Measurements from ENCODE around the gene PLD6. TPM values are rescaled to one million over a fixed set of nuclear protein-coding genes. Genes with fewer than 3 reads are reported as not detected.

The PLD6 gene
- total RNA-seq, 1 experiment from 2014 or later: 1.2 TPM

DNA sequence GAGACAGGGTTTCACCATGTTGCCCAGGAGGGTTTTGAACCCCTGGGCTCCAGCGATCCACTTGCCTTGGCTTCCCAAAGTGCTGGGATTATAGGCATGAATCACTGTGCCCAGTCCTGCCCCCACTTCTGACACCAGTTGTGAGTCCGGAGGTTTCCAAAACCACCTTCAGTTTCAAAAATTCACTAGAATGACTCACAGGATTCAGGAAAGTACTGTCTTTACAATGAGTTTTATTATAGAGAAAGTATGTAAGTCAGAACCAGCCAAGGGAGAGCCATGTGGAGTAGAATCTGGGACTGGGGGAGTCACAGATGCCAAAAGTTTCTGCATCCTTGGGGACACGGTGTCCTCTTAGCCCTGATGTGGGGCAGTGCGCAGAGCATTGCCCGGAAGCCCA, 55.1 kb downstream of the PLD6 start:
- ChIA-PET CTCF (interaction anchor here (1.0 kb wide), 1 partner anchor 9 kb away, joined by 6 read pairs; no protein-coding TSS in a partner anchor), POLR2A (no interaction called here)
- H3K4me1 Mint-ChIP-seq: no peaks in the 10 kb centered on the region
- TF ChIP-seq SOX15 (CRISPR knock-in tag; IDR thresholded peaks at IDR 0.05): no peak
- TF ChIP-seq NR1H2 (CRISPR knock-in tag; IDR thresholded peaks at IDR 0.05): no peak
- no peak for TF ChIP-seq ZNF138 (CRISPR knock-in tag; conservative IDR thresholded peaks at IDR 0.05)
- TF ChIP-seq, protein P1, sequence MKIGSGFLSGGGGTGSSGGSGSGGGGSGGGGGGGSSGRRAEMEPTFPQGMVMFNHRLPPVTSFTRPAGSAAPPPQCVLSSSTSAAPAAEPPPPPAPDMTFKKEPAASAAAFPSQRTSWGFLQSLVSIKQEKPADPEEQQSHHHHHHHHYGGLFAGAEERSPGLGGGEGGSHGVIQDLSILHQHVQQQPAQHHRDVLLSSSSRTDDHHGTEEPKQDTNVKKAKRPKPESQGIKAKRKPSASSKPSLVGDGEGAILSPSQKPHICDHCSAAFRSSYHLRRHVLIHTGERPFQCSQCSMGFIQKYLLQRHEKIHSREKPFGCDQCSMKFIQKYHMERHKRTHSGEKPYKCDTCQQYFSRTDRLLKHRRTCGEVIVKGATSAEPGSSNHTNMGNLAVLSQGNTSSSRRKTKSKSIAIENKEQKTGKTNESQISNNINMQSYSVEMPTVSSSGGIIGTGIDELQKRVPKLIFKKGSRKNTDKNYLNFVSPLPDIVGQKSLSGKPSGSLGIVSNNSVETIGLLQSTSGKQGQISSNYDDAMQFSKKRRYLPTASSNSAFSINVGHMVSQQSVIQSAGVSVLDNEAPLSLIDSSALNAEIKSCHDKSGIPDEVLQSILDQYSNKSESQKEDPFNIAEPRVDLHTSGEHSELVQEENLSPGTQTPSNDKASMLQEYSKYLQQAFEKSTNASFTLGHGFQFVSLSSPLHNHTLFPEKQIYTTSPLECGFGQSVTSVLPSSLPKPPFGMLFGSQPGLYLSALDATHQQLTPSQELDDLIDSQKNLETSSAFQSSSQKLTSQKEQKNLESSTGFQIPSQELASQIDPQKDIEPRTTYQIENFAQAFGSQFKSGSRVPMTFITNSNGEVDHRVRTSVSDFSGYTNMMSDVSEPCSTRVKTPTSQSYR (CRISPR knock-in tag; IDR thresholded peaks at IDR 0.05): no peak
- TF ChIP-seq EMX1 (CRISPR knock-in tag; IDR thresholded peaks at IDR 0.05): no peak
- TF ChIP-seq ESRRA (CRISPR knock-in tag; IDR thresholded peaks at IDR 0.05; ENCODE audit: borderline replicate concordance): no peak
- TF ChIP-seq, protein P2, sequence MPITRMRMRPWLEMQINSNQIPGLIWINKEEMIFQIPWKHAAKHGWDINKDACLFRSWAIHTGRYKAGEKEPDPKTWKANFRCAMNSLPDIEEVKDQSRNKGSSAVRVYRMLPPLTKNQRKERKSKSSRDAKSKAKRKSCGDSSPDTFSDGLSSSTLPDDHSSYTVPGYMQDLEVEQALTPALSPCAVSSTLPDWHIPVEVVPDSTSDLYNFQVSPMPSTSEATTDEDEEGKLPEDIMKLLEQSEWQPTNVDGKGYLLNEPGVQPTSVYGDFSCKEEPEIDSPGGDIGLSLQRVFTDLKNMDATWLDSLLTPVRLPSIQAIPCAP (CRISPR knock-in tag; IDR thresholded peaks at IDR 0.05): no peak
- no peak overlapping the region for H3K4me3 Mint-ChIP-seq
- H3K36me3 Mint-ChIP-seq: peaks cover 53% of the 10 kb centered on the region
- DNase-seq (ENCODE audit: low spot score): no peak
- H3K27ac Mint-ChIP-seq: no peak overlapping the region
- no peak for ATAC-seq
- no peaks in the 10 kb centered on the region for H3K9me3 Mint-ChIP-seq
- no peaks in the 10 kb centered on the region for H3K27me3 Mint-ChIP-seq (ENCODE audit: low read depth)

Other genes starting within 250 kb of the PLD6 start
- gene TNFRSF13B, start 234.2 kb downstream of the PLD6 start, total RNA-seq (2021): 0.18 TPM in 2 of 3 replicates, not detected in the other
- 127 to 140 TPM (median 136 TPM) in 3 replicates for gene MPRIP, start 163.9 kb downstream of the PLD6 start, total RNA-seq (2021)
- gene FLCN, start 30.8 kb upstream of the PLD6 start, total RNA-seq (2021): 40.8 to 42.4 TPM (median 42.3 TPM) in 3 replicates
- 71.6 to 78.3 TPM (median 74.8 TPM) in 3 replicates for gene COPS3, start 74.9 kb upstream of the PLD6 start, total RNA-seq (2021)
- 10.8 to 18.8 TPM (median 17.5 TPM) in 3 replicates for gene NT5M, start 97.0 kb upstream of the PLD6 start, total RNA-seq (2021)

Data from WTC11 (cell line).